ENCODE results near the gene SEC16A. TPM values are rescaled to one million over a fixed set of nuclear protein-coding genes. Genes with fewer than 3 reads are reported as not detected.

The SEC16A gene
- total RNA-seq, 4 donors from 2014 or later: 31.2 to 49.1 (median 38.6) TPM

DNA sequence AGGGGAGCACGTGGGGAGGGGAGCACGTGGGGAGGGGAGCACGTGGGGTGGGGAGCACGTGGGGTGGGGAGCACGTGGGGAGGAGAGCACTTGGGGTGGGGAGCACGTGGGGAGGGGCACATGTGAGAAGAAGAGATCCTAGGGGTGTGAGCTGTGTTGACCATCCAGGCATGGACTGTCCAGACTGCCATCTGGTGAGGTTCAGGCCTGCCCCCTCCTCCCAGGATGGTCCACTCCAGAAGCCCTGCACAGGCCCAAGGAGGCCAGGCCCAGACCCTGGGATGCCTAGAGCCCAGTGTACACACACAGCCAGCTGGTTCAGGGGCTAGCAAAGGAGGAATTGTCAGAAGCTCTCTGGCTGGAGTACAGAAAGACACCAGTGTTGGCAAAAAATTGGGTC, 85.2 kb downstream of the SEC16A start:
- peaks cover 18 to 69% (median 30%) of the 10 kb centered on the region in 3 donors for H3K36me3 ChIP-seq
- H3K4me1 ChIP-seq: peaks cover 15 to 24% (median 16%) of the 10 kb centered on the region in 3 donors
- TF ChIP-seq, protein P1, sequence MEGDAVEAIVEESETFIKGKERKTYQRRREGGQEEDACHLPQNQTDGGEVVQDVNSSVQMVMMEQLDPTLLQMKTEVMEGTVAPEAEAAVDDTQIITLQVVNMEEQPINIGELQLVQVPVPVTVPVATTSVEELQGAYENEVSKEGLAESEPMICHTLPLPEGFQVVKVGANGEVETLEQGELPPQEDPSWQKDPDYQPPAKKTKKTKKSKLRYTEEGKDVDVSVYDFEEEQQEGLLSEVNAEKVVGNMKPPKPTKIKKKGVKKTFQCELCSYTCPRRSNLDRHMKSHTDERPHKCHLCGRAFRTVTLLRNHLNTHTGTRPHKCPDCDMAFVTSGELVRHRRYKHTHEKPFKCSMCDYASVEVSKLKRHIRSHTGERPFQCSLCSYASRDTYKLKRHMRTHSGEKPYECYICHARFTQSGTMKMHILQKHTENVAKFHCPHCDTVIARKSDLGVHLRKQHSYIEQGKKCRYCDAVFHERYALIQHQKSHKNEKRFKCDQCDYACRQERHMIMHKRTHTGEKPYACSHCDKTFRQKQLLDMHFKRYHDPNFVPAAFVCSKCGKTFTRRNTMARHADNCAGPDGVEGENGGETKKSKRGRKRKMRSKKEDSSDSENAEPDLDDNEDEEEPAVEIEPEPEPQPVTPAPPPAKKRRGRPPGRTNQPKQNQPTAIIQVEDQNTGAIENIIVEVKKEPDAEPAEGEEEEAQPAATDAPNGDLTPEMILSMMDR (IDR thresholded peaks at IDR 0.05): no peak
- no peak for TF ChIP-seq POLR2A (IDR thresholded peaks at IDR 0.05)
- no peaks in the 10 kb centered on the region for H3K27me3 ChIP-seq
- no peaks in the 10 kb centered on the region for H3K9me3 ChIP-seq
- H3K4me3 ChIP-seq: no peak overlapping the region
- 50 to 82% methylated on average over 1 to 3 of the region's 6 CpGs for WGBS, 2 donors
- DNase-seq: no peak
- intact Hi-C loops (cut with DNase I): no loop called here
- H3K27ac ChIP-seq: no peak overlapping the region

DNA sequence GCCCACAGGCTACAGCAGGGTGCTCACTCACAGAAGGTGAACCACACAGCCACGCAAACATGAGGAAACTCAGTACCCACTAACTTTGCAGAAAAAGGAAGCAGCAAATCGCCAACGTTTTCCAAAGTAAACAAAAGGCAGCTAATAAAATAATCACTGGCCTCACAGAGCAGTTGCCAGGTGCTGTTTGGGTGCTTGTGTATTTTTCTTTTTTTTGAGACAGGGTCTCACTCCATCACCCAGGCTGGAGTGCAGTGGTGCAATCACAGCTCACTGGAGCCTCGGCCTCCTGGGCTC, 86.7 kb downstream of the SEC16A start:
- TF ChIP-seq, protein P1 (IDR thresholded peaks at IDR 0.05): no peak
- no peak for TF ChIP-seq POLR2A (IDR thresholded peaks at IDR 0.05)
- WGBS, 2 donors: 65 to 75% methylated on average over 4 of the region's 4 CpGs
- peaks cover 15 to 24% (median 16%) of the 10 kb centered on the region in 3 donors for H3K4me1 ChIP-seq
- intact Hi-C loops (cut with DNase I): no loop called here
- no peak for DNase-seq
- H3K27me3 ChIP-seq: no peaks in the 10 kb centered on the region
- H3K9me3 ChIP-seq: no peaks in the 10 kb centered on the region
- no peak overlapping the region for H3K27ac ChIP-seq
- H3K36me3 ChIP-seq: peaks cover 23 to 71% (median 43%) of the 10 kb centered on the region in 3 donors
- no peak overlapping the region for H3K4me3 ChIP-seq

DNA sequence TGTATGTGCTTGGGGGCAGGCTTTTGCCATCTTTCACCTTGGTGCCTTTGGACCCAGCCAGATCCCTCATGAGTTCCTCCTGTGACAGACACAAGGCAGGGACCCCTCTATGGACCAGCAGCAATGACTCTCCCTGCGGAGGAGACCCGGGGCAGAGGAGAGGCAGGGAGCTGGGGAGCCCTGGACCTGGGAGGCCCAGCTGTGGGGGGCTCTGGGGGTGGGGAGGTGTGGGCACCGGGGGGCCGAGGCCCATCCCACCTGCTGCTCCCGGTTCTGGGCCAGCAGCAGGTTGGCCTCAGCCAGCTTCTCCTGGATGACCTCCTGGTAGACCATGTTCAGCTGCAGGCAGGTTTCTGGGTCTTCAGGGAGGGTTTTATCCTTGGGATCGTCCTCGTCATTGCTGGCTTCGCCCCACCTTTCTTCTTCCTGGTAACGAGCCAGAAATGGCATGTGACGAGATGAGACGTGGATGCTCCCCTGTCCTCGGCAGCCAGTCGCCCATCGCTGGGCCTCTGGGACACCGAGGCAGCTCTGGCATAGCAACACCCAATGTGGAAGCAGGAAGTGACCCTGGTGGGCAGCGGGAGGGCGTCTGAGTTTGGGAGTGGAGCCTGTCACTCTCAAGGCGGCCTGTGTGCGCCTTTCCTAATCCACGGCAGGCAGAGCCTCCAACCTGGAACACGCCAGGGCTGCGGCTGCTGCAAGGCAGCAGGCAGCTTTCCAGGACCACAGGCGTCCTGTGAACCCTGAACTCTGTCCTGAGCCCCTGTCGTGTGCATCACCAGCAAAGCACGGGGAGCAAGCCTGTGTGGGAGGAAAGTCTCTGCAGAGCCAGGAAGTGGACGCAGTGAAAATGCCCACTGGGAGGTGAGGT, 87.3 kb downstream of the SEC16A start:
- Histone ChIP-seq H3K27ac (no peak overlapping the region), H3K9me3 (no peaks in the 10 kb centered on the region), H3K4me1 (peaks cover 12 to 20% (median 14%) of the 10 kb centered on the region in 3 donors), H3K4me3 (no peak overlapping the region), H3K36me3 (peaks cover 23 to 76% (median 43%) of the 10 kb centered on the region in 3 donors), H3K27me3 (no peaks in the 10 kb centered on the region)
- no peak for DNase-seq
- intact Hi-C loops (cut with DNase I): no loop called here
- WGBS, 2 donors: 96 to 100% methylated on average over 1 to 8 of the region's 26 CpGs
- no peak for TF ChIP-seq POLR2A (IDR thresholded peaks at IDR 0.05)
- TF ChIP-seq, protein P1 (IDR thresholded peaks at IDR 0.05): no peak

DNA sequence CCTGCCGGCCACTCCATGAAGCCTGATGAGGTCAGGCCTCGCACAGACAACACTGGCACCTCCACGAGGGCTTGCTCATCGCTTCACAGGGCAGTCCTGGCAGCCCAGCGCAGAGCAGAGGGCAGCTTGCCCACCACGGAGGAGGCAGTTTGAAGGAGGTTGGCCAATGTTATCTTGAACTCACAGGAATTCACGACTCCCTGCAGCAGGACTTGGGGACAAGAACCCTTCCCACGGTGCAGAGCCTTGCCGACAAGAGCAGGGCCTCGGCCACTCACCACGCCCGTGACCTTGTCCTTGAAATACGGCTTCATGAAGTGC, 87.9 kb downstream of the SEC16A start:
- no peak for DNase-seq
- Histone ChIP-seq H3K4me3 (no peak overlapping the region), H3K4me1 (peaks cover 7 to 15% (median 11%) of the 10 kb centered on the region in 3 donors), H3K27ac (no peak overlapping the region), H3K27me3 (no peaks in the 10 kb centered on the region), H3K36me3 (peaks cover 23 to 82% (median 46%) of the 10 kb centered on the region in 3 donors), H3K9me3 (no peaks in the 10 kb centered on the region)
- WGBS, 2 donors: 94% methylated on average over 6 of the region's 13 CpGs
- intact Hi-C loops (cut with DNase I): no loop called here
- no peak for TF ChIP-seq POLR2A (IDR thresholded peaks at IDR 0.05)
- TF ChIP-seq, protein P1 (IDR thresholded peaks at IDR 0.05): no peak

DNA sequence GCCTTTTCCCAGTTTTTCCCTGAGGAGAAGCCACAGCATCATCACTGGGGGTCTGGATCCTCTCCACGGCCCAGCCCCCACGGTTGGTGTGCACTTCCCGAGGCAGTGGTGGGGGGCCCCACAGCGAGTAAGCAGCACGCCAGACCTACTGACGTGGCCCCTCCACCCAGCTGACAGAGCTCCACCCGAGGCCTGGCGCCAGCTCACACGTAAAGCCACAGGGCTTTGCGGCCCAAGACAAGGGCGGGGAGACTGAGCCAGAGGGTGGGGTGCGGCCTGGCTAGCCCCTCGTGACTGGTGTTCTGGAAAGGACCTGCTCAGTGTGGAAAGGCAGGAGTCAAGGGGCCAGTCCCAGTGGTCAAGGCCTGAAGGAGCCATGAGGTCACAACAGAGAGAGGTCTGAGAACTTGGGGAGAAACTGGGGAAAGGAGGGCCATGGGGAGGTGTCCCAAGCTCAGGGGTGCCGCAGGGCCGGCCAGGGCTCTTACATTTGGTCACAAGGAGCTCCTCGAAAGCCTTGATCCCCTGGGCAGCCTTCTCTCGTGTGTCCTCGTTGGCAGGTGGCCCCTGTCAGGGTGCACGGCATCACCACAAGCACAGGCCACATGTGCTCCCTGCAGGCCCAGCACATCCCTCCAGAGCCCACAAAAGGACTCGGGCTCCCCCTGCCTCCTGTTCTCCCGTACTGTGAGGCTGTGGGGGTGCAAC, 88.4 kb downstream of the SEC16A start:
- no peak overlapping the region for H3K27ac ChIP-seq
- peaks cover 23 to 87% (median 46%) of the 10 kb centered on the region in 3 donors for H3K36me3 ChIP-seq
- no peak overlapping the region for H3K4me3 ChIP-seq
- H3K27me3 ChIP-seq: no peaks in the 10 kb centered on the region
- peaks cover 7 to 13% (median 11%) of the 10 kb centered on the region in 3 donors for H3K4me1 ChIP-seq
- intact Hi-C loops (cut with DNase I): no loop called here
- TF ChIP-seq POLR2A (IDR thresholded peaks at IDR 0.05): no peak
- TF ChIP-seq, protein P1 (IDR thresholded peaks at IDR 0.05): no peak
- WGBS, 2 donors: 67 to 97% methylated on average over 4 to 6 of the region's 21 CpGs
- H3K9me3 ChIP-seq: no peaks in the 10 kb centered on the region
- no peak for DNase-seq
